A673 (cell line): ENCODE results near the gene TMEM170A. TPM values are rescaled to one million over a fixed set of nuclear protein-coding genes. Genes with fewer than 3 reads are reported as not detected.
"Not testable (repeated sequence)": the region's sequence is repeated elsewhere in the genome, so short reads cannot be mapped to it uniquely, and the experiment has no call there.

Source experiments
- BruUV-seq: library from RNA; stranded (reverse); fragments of 400-500 nt; replicated peaks from 2 replicates; lab custom pipeline; 2021; lab: Mats Ljungman, UMichigan
- CTCF ChIA-PET: fragments of 300-600 bp; sonication (Branson Sonifier 250); formaldehyde crosslinking; loops from one replicate; lab custom pipeline; 2022; ENCODE audit warnings: antibody characterized with exemption; lab: Charles Lee
- POLR2A ChIA-PET: fragments of 300-600 bp; sonication (Branson Sonifier 250); formaldehyde crosslinking; loops from one replicate; lab custom pipeline; 2022; ENCODE audit warnings: antibody characterized with exemption; ENCODE audit not compliant: low non-redundant PET; lab: Charles Lee
- DNase-seq: peaks from one replicate; pipeline ENCODE4 v3.0.0-alpha.2; 2015; ENCODE audit warnings: low spot score
- H3K27ac ChIP-seq: fragments of 200-600 bp; sonication (generic); 2 replicates; pipeline ENCODE4 v1.5.1; 2016; ENCODE audit warnings: mixed run types, low read depth, mild to moderate bottlenecking, mixed read lengths, antibody characterized with exemption, low read length; ENCODE audit not compliant: poor library complexity, severe bottlenecking
- H3K27me3 ChIP-seq: fragments of 200-600 bp; sonication (generic); replicated peaks from 2 replicates; pipeline ENCODE4 v1.6.1; 2017; ENCODE audit warnings: mixed run types, low read depth, mild to moderate bottlenecking, mixed read lengths, antibody characterized with exemption, low read length; ENCODE audit not compliant: insufficient read depth, poor library complexity
- H3K36me3 ChIP-seq: fragments of 200-600 bp; sonication (generic); 2 replicates; pipeline ENCODE4 v1.6.1; 2016; ENCODE audit warnings: mixed run types, mild to moderate bottlenecking, mixed read lengths, antibody characterized with exemption, low read length; ENCODE audit not compliant: insufficient read depth, poor library complexity, severe bottlenecking
- H3K4me1 ChIP-seq: fragments of 200-600 bp; sonication (generic); 2 replicates; pipeline ENCODE4 v1.6.1; 2017; ENCODE audit warnings: mixed run types, mild to moderate bottlenecking, mixed read lengths, antibody characterized with exemption, low read length; ENCODE audit not compliant: insufficient read depth, poor library complexity, severe bottlenecking
- H3K4me3 ChIP-seq: fragments of 200-600 bp; sonication (generic); 2 replicates; pipeline ENCODE4 v1.5.1; 2016; ENCODE audit warnings: low read depth, mixed run types, mild to moderate bottlenecking, mixed read lengths, low read length; ENCODE audit not compliant: poor library complexity, severe bottlenecking
- H3K9me3 ChIP-seq: fragments of 200-600 bp; sonication (generic); 2 replicates; pipeline ENCODE4 v1.6.1; 2016; ENCODE audit warnings: mixed run types, low read depth, mild to moderate bottlenecking, mixed read lengths, antibody characterized with exemption, low read length; ENCODE audit not compliant: poor library complexity, severe bottlenecking
- CTCF ChIP-seq: fragments of 300-800, 200-600 bp; sonication (generic); conservative IDR thresholded peaks from 2 replicates; pipeline ENCODE4 v1.5.1; 2017; ENCODE audit warnings: low read depth, mild to moderate bottlenecking, antibody characterized with exemption, low read length, moderate library complexity, mixed read lengths
- EZH2 ChIP-seq: fragments of 200-600 bp; sonication (generic); IDR thresholded peaks from 2 replicates; pipeline ENCODE4 v1.6.1; 2017; ENCODE audit warnings: borderline replicate concordance, low read depth, mild to moderate bottlenecking, mixed read lengths, antibody characterized with exemption, low read length; ENCODE audit not compliant: poor library complexity, severe bottlenecking
- intact Hi-C: fragments of 100-400 bp; cut with micrococcal nuclease; formaldehyde crosslinking; loops from one replicate; pipeline ENCODE4 v1.10.0; 2022; ENCODE audit not compliant: unreplicated experiment
- total RNA-seq: library from RNA; stranded (reverse); gene quantifications from 2 replicates; pipeline ENCODE4 v1.2.3, GENCODE V29; 2021

TMEM170A gene
- total RNA-seq, 1 experiment from 2014 or later: 25.9 TPM

GRCh38 chr16:75503801-75504200, 39.3 kb upstream of the TMEM170A start:
- DNase-seq: no peak
- no peak for TF ChIP-seq CTCF
- TF ChIP-seq EZH2: no peak
- ChIA-PET CTCF (no interaction called here), POLR2A (no interaction called here)
- no peaks in the 10 kb centered on the region for H3K27me3 ChIP-seq
- H3K27ac ChIP-seq: no peak overlapping the region
- no peaks in the 10 kb centered on the region for H3K9me3 ChIP-seq
- H3K36me3 ChIP-seq: no peaks in the 10 kb centered on the region
- H3K4me3 ChIP-seq: no peak overlapping the region
- BruUV-seq: no TSS peak
- intact Hi-C loops: no loop called here
- H3K4me1 ChIP-seq: peaks cover 3% of the 10 kb centered on the region

DNA sequence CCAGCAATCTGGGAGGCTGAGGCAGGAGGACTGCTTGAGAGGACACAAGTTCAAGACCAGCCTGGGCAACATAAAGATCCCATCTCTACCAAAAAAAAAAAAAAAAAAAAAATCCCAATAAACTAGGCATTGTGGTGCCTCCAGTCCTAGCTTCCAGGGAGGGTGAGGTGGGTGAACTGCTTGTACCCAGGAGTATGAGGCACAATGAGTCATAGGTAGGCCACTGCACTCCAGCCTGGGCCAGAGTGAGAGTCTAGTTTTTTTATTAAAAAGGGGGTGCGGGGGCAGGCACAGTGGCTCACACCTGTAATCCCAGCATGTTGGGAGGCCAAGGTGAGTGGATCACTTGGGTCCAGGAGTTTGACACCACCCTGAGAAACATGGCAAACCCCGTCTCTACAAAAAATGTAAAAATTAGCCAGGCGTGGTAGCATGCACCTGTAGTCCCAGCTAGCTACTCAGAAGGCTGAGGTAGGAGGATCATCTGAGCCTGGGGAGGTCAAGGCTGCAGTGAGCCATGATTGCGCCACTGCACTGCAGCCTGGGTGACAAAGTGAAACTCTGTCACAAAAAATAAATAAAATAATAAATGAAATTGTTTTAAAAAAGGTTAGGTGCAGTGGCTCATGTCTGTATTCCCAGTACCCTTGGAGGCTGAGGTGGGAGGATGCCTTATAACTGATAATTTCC, 38.6 kb upstream of the TMEM170A start:
- BruUV-seq: no TSS peak
- ChIA-PET CTCF (interaction anchor here (0.7 kb wide), 1 partner anchor 15 kb away, joined by 3 read pairs; no protein-coding TSS in a partner anchor), POLR2A (no interaction called here)
- no peaks in the 10 kb centered on the region for H3K9me3 ChIP-seq
- peaks cover 10% of the 10 kb centered on the region for H3K4me1 ChIP-seq
- no peaks in the 10 kb centered on the region for H3K27me3 ChIP-seq
- no peak overlapping the region for H3K27ac ChIP-seq
- DNase-seq: no peak
- intact Hi-C loops: no loop called here
- H3K36me3 ChIP-seq: no peaks in the 10 kb centered on the region
- TF ChIP-seq CTCF (no peak), EZH2 (no peak)
- no peak overlapping the region for H3K4me3 ChIP-seq

DNA sequence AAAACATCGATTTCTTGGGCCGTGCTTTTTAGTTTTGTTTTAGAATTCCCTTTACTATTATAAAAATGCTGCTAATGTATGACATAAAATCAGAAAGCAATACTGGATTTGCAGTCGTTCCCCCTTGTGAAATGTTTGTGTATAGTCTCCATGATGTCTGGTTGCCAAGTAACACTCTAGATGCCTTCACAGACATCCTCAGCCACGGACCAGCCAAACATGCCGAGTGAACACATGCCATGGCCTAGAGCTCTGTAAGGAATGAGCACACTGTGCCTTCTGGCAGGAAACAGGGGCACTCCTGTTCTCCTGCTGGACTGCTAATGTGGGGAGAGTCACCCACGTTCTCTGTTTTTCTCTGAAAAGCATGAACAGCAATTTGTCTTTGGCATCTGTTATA, 37.3 kb upstream of the TMEM170A start:
- H3K27ac ChIP-seq, DNase-seq, CTCF ChIA-PET, intact Hi-C loops, H3K9me3 ChIP-seq, H3K4me3 ChIP-seq, H3K27me3 ChIP-seq, BruUV-seq, H3K36me3 ChIP-seq, POLR2A ChIA-PET: not testable (repeated sequence)
- H3K4me1 ChIP-seq: peaks cover 22% of the 10 kb centered on the region

DNA sequence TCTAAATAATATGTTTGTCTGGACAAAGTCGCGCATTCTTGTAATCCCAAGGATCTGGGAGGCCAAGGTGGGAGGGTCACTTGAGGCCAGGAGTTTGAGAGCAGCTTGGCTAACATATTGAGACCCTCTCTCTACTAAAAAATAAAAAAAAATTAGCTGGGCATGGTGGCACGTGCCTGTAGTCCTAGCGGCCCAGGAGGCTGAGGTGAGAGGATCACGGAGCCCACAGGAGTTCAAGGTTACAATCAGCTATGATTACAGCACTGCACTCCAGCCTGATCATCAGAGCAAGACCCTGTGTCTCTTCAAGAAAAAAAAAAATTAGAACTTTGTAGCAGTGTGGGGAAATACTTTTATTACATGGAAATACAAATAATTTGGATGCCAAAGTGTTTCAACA, 36.9 kb upstream of the TMEM170A start:
- intact Hi-C loops: no loop called here
- BruUV-seq: no TSS peak
- Histone ChIP-seq H3K4me1 (peaks cover 26% of the 10 kb centered on the region), H3K27ac (no peak overlapping the region), H3K27me3 (no peaks in the 10 kb centered on the region), H3K9me3 (no peaks in the 10 kb centered on the region), H3K4me3 (no peak overlapping the region), H3K36me3 (no peaks in the 10 kb centered on the region)
- CTCF ChIA-PET: no interaction called here
- TF ChIP-seq CTCF: no peak
- no peak for TF ChIP-seq EZH2
- POLR2A ChIA-PET: no interaction called here
- no peak for DNase-seq

- H3K4me1 ChIP-seq: peaks cover 34% of the 10 kb centered on the region
- POLR2A ChIA-PET, intact Hi-C loops, H3K27ac ChIP-seq, H3K4me3 ChIP-seq, H3K9me3 ChIP-seq, CTCF ChIA-PET, H3K27me3 ChIP-seq, BruUV-seq, H3K36me3 ChIP-seq: not testable (repeated sequence)
- DNase-seq: peak; percentile 55
Measured at GRCh38 chr16:75498605-75499322, 34.3 kb upstream of the TMEM170A start.
